Stimulated activated CD4-positive, alpha-beta T cell treated with anti-CD3 and anti-CD28 coated beads, Interleukin-1b, Interleukin-23, amount 100 ng/mL, for 4 hours (primary cell): ENCODE results near the gene ANTXR1.

Experiments
- DNase-seq, 2 donors: peaks; one replicate each; pipeline ENCODE4 v3.0.0-alpha.2; 2020; ENCODE audit warnings: low read depth in 2 of 2

The ANTXR1 gene

DNA sequence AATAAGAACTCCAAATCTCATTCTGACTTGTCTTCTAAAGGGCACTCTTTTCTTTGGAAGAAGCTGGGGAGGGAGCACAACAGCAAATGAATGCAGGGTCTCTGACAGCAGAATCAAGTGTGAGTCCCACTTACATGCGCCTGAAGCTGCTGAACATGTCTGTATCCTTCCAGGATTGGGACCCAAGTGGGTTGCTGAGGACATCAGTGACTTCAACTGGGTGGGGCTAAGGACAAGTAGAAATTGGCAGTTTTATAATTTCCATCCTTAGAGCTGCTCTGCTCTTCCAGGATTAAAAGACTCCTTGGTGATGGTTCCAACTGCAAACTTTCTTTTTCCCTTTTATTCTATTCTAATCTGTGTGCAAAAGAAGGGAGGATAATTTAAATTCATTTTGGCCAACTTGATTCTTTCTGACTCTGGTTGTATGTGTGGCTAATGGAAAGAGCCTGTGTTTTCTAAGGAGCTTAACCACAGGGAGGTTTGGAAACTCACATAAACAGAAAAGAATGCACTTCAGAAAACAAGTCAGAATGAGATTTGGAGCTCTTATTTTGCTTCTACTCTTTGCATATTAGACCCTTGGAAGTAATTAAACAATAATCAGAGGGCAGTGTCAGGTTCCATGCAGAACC lies 20.6 kb downstream of the ANTXR1 start:
- DNase-seq, result no peak

- no peak for DNase-seq
Measured at GRCh38 chr2:69034122-69034521, 21.1 kb downstream of the ANTXR1 start.

- no peak for DNase-seq
Measured at GRCh38 chr2:69034845-69035244, 21.9 kb downstream of the ANTXR1 start.

DNA sequence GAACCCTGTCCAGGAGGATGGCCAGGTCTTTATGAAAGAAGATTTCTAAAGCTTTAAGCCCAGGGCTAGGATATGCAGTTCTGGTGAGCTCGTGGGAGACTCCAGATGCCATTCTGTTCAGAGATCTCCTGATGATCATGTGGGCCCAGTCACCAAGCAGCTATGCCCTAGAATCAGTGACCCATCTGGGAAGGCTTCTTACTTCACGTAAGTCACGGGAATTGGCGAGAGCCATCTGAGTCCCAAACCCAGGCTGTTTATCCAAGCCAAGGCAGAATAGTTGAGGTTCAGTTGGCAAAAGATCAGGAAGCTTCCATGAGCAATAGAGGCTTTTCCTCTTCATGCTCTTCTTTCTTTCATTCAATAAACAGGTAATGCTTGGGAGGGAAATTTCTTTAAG lies 23.9 kb downstream of the ANTXR1 start:
- DNase-seq, result no peak

DNA sequence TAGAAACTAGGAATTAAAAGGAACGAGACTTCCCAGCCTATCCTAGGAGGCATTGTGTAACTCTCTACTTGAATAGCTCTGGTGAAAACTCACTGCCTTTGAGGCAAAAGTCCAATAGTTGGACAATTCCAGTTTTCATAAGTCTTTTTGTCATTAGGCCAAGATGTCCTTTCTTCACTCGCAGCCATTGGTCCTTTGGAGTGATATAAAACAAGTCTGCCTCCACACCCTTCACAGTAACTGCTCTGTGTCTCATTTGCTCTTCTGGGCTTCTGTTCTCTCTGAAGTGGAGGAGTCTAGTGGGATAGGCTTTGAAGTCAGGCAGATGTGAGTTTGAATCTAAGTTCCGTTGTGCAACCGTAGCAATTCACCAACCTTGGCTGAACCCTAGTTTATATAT lies 28.2 kb downstream of the ANTXR1 start:
- DNase-seq, result no peak

GRCh38 chr2:69043736-69044400 lies 30.9 kb downstream of the ANTXR1 start:
- DNase-seq, result no peak

GRCh38 chr2:69046221-69046662 lies 33.3 kb downstream of the ANTXR1 start:
- no peak for DNase-seq

GRCh38 chr2:69047625-69048145 lies 34.7 kb downstream of the ANTXR1 start:
- DNase-seq, result no peak

- DNase-seq, result no peak
Measured at GRCh38 chr2:69050802-69051201, 37.8 kb downstream of the ANTXR1 start.

DNA sequence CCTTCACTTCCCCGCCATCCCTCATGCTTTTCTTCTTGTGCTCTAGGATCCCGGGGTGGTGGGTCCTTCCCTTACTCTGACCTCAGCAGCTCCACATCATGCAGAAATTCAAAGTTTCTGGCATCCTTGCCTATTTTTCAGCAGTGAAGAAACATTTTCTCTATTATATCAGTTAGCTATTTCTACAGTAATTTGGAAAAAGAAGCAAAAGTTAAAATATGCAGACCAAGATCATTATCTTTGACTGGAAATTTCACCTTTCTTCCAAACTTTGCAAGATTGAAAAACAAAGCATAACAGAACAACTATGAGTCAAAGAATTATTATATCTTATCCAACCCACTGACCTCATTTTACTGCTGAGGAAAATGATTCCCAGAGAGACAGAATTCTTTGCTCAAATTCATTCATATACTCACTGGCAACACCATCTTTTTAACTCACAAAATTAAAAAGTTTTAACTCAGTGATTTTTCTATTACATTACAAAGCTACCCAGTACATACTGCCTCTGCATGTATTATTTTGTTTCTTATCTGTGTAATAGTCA lies 40.5 kb downstream of the ANTXR1 start:
- no peak for DNase-seq

DNA sequence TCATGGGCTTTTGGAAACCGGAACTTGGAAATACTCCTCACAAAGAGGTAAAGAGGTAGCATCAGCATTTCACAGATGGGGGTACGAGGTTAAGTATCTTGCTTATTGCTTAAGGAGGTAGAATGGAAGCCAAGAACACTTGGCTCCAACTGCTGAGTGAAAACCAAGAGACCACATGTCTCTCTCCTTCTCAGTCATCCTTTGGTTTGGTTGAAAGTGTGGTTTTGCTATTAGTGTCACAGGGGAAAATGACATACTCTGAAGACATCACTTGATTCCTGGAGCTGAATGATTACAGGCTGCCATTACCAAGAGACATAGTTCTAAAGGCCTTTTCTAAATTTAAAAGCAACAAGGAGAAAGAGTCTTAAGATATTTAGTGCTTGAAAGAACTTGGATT lies 41.5 kb downstream of the ANTXR1 start:
- DNase-seq, result no peak

- no peak for DNase-seq
Measured at GRCh38 chr2:69055688-69056470, 42.9 kb downstream of the ANTXR1 start.

- no peak for DNase-seq
Measured at GRCh38 chr2:69057660-69058059, 44.7 kb downstream of the ANTXR1 start.

DNA sequence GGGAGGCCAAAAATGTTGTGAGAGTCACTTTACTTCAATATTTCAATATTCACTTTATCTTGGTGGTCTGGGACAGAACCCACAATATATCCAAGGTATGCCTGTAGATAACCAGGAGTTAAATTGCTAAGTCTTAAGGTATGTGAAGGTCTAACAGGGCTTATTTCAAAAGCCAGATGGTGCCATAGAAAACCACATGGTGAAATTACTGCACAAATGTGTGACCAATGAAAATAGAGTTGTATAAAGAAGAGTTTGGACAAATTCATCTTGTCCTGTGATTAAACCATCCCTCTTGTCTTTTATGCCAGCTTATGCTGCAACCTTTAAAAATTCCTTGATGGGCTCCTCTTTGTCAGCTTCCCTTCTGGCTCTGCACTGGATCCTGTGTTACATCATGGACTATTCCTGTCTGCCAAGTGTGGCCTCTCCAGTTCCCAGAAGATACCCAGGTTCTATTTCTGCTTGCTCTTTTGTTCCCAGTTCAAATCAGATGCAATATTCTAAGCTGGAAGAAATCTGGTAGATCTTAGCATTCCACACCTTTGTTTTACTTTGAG lies 46.8 kb downstream of the ANTXR1 start:
- DNase-seq, result no peak

GRCh38 chr2:69060938-69061501 lies 48.0 kb downstream of the ANTXR1 start:
- no peak for DNase-seq

DNA sequence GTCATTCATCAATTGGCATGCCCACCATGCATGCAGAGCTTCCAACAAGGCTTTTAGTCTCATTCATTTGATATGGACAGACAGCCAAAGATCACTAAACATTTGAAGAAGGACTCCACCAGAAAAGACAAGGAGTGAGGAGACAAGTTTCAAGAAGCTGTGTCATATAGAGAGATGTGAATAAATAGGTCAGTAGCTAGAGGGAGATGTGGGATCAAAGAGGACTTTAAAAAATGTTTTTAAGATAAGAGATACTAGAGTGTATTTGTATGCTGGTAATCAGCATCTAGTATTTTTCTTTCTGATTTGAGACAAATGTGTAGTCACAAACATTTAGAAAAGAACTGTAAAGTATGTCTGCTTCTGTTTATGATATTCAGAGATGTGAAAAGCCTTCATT lies 48.5 kb downstream of the ANTXR1 start:
- no peak for DNase-seq

GRCh38 chr2:69062307-69062962 lies 49.5 kb downstream of the ANTXR1 start:
- DNase-seq, result no peak

DNA sequence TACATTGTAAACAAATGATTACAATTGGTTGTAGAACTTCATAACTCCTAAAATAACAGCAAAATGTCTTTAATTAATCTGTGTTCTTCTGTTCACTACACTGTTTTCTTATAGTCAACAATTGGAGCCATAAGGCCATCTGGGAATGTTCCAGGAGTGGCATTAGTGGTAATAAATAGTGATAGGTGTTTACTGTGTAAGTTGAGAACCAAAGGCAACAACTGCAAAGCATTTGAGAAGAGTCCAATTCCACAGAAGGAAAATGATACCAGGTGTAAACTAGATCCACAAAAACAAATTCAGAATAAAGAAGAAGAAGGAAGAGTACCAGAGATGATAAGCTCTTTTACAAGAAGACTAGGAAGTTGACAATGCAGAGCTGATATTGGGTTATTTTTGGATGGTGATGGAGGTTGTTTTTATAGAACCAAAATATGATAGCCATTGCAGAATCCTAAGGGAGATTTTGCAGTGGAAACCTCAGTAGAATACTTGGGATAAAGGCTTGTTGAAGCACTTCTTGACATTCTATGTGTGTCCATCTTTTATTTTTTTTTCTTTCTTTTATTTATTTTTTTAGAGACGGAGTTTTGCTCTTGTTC lies 52.9 kb downstream of the ANTXR1 start:
- DNase-seq, result no peak

- DNase-seq, result no peak
Measured at GRCh38 chr2:69067026-69067630, 54.1 kb downstream of the ANTXR1 start.

DNA sequence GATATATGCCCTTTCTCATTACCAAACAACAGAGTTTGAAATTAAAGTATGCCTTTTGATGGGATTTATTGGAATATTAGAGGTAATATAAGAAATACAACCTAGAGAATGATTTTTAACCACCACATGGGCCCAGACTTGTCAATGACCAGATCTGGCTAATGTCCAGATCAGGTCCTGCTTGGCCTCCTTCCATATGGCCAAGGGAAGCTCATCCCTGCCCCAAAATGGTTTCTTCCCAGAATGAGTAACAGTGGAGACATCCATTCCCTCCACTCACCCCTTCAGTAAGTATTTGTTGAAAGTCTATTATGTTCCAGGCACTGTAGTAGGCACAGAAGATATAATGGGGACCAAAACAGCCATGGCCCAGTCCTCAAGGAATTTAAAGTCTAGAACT lies 54.9 kb downstream of the ANTXR1 start:
- no peak for DNase-seq
